Activated naive CD4-positive, alpha-beta T cell treated with anti-CD3 and anti-CD28 coated beads, Interleukin-2, amount 50 U/mL, for 72 hours (primary cell): ENCODE data around the gene NLGN1. TPM values are rescaled to one million over a fixed set of nuclear protein-coding genes. Genes with fewer than 3 reads are reported as not detected.
"Not testable (repeated sequence)": the region's sequence is repeated elsewhere in the genome, so short reads cannot be mapped to it uniquely, and the experiment has no call there.

Experiments
- ATAC-seq, 2 donors: fragments of 150-1000 bp; cut with Tn5 transposase; 2 replicates each; pipeline ENCODE4 v1.10.0; 2021; ENCODE audit warnings: mild to moderate bottlenecking in 2 of 2, moderate library complexity in 2 of 2
- DNase-seq, 2 donors: peaks; one replicate each; pipeline ENCODE4 v3.0.0; 2021 to 2022; ENCODE audit warnings: low spot score in 2 of 2
- H3K27ac Mint-ChIP-seq, 2 donors: one replicate each; pipeline ENCODE4 v1.8.0; 2022; ENCODE audit warnings: mild to moderate bottlenecking in 2 of 2, mixed read lengths in 2 of 2
- H3K36me3 Mint-ChIP-seq, 2 donors: one replicate each; pipeline ENCODE4 v1.8.0; 2022; ENCODE audit warnings: mixed read lengths in 2 of 2
- H3K9me3 Mint-ChIP-seq, 2 donors: one replicate each; pipeline ENCODE4 v1.8.0; 2022; ENCODE audit warnings: mixed read lengths in 2 of 2
- total RNA-seq, 2 donors: library from RNA; stranded (reverse); gene quantifications; one replicate each; pipeline ENCODE4 v1.2.3, GENCODE V29; 2022

Gene NLGN1
- total RNA-seq, 2 donors from 2014 or later = not detected

GRCh38 chr3:173410436-173410835 is 12.9 kb downstream of the NLGN1 start:
- no peaks in the 10 kb centered on the region for H3K36me3 Mint-ChIP-seq

GRCh38 chr3:173410849-173411248 is 13.3 kb downstream of the NLGN1 start:
- no peak overlapping the region for H3K27ac Mint-ChIP-seq
- ATAC-seq = no peak
- no peaks in the 10 kb centered on the region for H3K36me3 Mint-ChIP-seq

More at GRCh38 chr3:173410436-173410835, 12.9 kb downstream of the NLGN1 start:
- DNase-seq (no peak), ATAC-seq (no peak)
- no peak overlapping the region for H3K27ac Mint-ChIP-seq
- no peaks in the 10 kb centered on the region for H3K9me3 Mint-ChIP-seq

GRCh38 chr3:173411375-173411973 is 13.9 kb downstream of the NLGN1 start:
- Mint-ChIP-seq H3K27ac (no peak overlapping the region), H3K36me3 (no peaks in the 10 kb centered on the region), H3K9me3 (no peaks in the 10 kb centered on the region)
- no peak for DNase-seq
- ATAC-seq = no peak

More at GRCh38 chr3:173410849-173411248, 13.3 kb downstream of the NLGN1 start:
- H3K9me3 Mint-ChIP-seq = no peaks in the 10 kb centered on the region
- no peak for DNase-seq

- Mint-ChIP-seq H3K36me3 (no peaks in the 10 kb centered on the region), H3K27ac (no peak overlapping the region), H3K9me3 (peaks cover 0 to 3% of the 10 kb centered on the region in 2 donors)
- ATAC-seq (no peak), DNase-seq (no peak)
These were observed 18.5 kb downstream of the NLGN1 start for GRCh38 chr3:173416070-173416469.

GRCh38 chr3:173429076-173429475 is 31.5 kb downstream of the NLGN1 start:
- Mint-ChIP-seq H3K36me3 (no peaks in the 10 kb centered on the region), H3K9me3 (peaks cover 16 to 26% of the 10 kb centered on the region in 2 donors), H3K27ac (no peak overlapping the region)
- ATAC-seq (no peak), DNase-seq (no peak)

GRCh38 chr3:173429527-173429926 is 32.0 kb downstream of the NLGN1 start:
- H3K27ac Mint-ChIP-seq = no peak overlapping the region
- peaks cover 12 to 26% of the 10 kb centered on the region in 2 donors for H3K9me3 Mint-ChIP-seq
- no peak for DNase-seq
- no peak for ATAC-seq
- H3K36me3 Mint-ChIP-seq = no peaks in the 10 kb centered on the region

- peaks cover 7 to 26% of the 10 kb centered on the region in 2 donors for H3K9me3 Mint-ChIP-seq
- no peak overlapping the region for H3K27ac Mint-ChIP-seq
- no peak for ATAC-seq
- DNase-seq = no peak
- H3K36me3 Mint-ChIP-seq = no peaks in the 10 kb centered on the region
These were observed 33.0 kb downstream of the NLGN1 start for GRCh38 chr3:173430576-173430975.

GRCh38 chr3:173439004-173439403 is 41.5 kb downstream of the NLGN1 start:
- H3K36me3 Mint-ChIP-seq = no peaks in the 10 kb centered on the region

GRCh38 chr3:173440514-173440913 is 43.0 kb downstream of the NLGN1 start:
- Mint-ChIP-seq H3K36me3 (no peaks in the 10 kb centered on the region), H3K9me3 (peaks cover 9 to 21% of the 10 kb centered on the region in 2 donors), H3K27ac (no peak overlapping the region)
- DNase-seq (no peak), ATAC-seq (no peak)

More at GRCh38 chr3:173439004-173439403, 41.5 kb downstream of the NLGN1 start:
- ATAC-seq (no peak), DNase-seq (no peak)
- Mint-ChIP-seq H3K27ac (no peak overlapping the region), H3K9me3 (peaks cover 9 to 21% of the 10 kb centered on the region in 2 donors)

GRCh38 chr3:173451561-173451960 is 54.0 kb downstream of the NLGN1 start:
- peaks cover 14 to 20% of the 10 kb centered on the region in 2 donors for H3K9me3 Mint-ChIP-seq
- H3K36me3 Mint-ChIP-seq, DNase-seq, ATAC-seq, H3K27ac Mint-ChIP-seq: not testable (repeated sequence)

- Mint-ChIP-seq H3K36me3 (no peaks in the 10 kb centered on the region), H3K9me3 (peaks cover 0 to 7% of the 10 kb centered on the region in 2 donors), H3K27ac (no peak overlapping the region)
- ATAC-seq (no peak), DNase-seq (no peak)
These were observed 65.7 kb downstream of the NLGN1 start for GRCh38 chr3:173463250-173463649.

- DNase-seq = no peak
- Mint-ChIP-seq H3K36me3 (no peaks in the 10 kb centered on the region), H3K9me3 (peaks cover 0 to 7% of the 10 kb centered on the region in 2 donors), H3K27ac (no peak overlapping the region)
- ATAC-seq = no peak
These were observed 67.6 kb downstream of the NLGN1 start for GRCh38 chr3:173465112-173465511.

GRCh38 chr3:173465898-173466678 is 68.5 kb downstream of the NLGN1 start:
- DNase-seq (no peak), ATAC-seq (no peak)
- Mint-ChIP-seq H3K9me3 (peaks cover 0 to 7% of the 10 kb centered on the region in 2 donors), H3K36me3 (no peaks in the 10 kb centered on the region), H3K27ac (no peak overlapping the region)

GRCh38 chr3:173467501-173467900 is 70.0 kb downstream of the NLGN1 start:
- Mint-ChIP-seq H3K27ac (no peak overlapping the region), H3K36me3 (no peaks in the 10 kb centered on the region), H3K9me3 (peaks cover 0 to 3% of the 10 kb centered on the region in 2 donors)
- DNase-seq (no peak), ATAC-seq (no peak)

GRCh38 chr3:173473237-173473636 is 75.7 kb downstream of the NLGN1 start:
- no peak overlapping the region for H3K27ac Mint-ChIP-seq
- ATAC-seq (no peak), DNase-seq (no peak)
- peaks cover 13 to 14% of the 10 kb centered on the region in 2 donors for H3K9me3 Mint-ChIP-seq
- no peaks in the 10 kb centered on the region for H3K36me3 Mint-ChIP-seq

GRCh38 chr3:173479301-173479700 is 81.8 kb downstream of the NLGN1 start:
- H3K9me3 Mint-ChIP-seq = peaks cover 20 to 22% of the 10 kb centered on the region in 2 donors
- no peaks in the 10 kb centered on the region for H3K36me3 Mint-ChIP-seq
- DNase-seq = no peak

GRCh38 chr3:173501931-173502489 is 104.5 kb downstream of the NLGN1 start:
- Mint-ChIP-seq H3K27ac (no peak overlapping the region), H3K9me3 (peaks cover 8 to 15% of the 10 kb centered on the region in 2 donors), H3K36me3 (no peaks in the 10 kb centered on the region)
- ATAC-seq = no peak
- no peak for DNase-seq

More at GRCh38 chr3:173479301-173479700, 81.8 kb downstream of the NLGN1 start:
- ATAC-seq = no peak
- no peak overlapping the region for H3K27ac Mint-ChIP-seq
